Measurements from ENCODE around the gene PRDM7.
A peak's percentile ranks its signal among the peaks of the same experiment; 100 is the strongest.

The PRDM7 gene

GRCh38 chr16:90033387-90033786 lies 43.7 kb downstream of the PRDM7 start:
- DNase-seq = no peak

DNA sequence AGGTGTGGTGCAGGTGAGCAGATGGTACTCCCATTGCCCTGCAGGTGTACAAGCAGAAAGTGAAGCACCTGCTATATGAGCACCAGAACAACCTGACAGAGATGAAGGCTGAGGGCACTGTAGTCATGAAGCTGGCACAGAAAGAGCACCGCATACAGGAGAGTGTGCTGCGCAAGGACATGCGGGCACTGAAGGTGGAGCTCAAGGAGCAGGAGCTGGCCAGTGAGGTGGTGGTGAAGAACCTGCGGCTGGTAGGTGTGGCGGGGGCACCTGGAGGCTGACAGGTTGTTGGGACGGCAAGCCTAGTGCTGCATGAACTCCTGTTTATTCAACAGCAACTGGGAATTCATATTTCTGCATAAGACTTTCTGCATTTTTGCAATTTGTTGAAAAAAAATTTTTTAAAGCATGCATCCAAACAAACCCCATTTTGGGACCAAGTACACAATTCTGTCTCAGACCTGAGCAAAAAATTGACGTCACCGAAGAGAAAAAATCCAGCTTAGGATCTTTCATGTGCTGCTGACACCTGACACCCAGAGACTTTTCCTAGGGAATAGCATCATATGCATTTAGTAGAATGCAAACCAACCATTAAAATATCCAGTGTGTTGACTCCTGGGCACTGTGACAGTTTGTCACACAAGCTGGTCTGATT lies 44.3 kb downstream of the PRDM7 start:
- no peak for DNase-seq

DNA sequence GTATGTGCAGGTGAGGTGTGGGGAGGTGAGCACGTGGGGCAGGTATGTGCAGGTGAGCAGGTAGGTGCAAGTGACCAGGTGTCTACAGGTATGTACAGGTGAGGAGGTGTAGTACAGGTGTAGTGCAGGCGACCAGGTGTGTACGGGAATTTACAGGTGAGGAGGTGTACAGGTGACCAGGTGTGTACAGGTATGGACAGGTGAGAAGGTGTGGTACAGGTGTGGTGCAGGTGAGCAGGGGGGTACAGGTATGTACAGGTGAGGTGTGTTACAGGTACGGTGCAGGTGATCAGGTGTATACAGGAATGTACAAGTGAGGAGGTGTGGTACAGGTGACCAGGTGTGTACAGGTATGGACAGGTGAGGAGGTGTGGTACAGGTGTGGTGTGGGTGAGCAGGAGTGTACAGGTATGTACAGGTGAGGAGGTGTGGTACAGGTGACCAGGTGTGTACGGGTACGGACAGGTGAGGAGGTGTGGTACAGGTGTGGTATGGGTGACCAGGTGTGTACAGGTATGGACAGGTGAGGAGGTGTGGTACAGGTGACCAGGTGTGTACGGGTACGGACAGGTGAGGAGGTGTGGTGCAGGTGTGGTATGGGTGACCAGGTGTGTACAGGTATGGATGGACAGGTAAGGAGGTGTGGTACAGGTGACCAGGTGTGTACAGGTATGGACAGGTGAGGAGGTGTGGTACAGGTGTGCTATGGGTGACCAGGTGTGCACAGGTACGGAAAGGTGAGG lies 45.0 kb downstream of the PRDM7 start:
- no peak for DNase-seq

GRCh38 chr16:90031186-90031930 lies 45.8 kb downstream of the PRDM7 start:
- DNase-seq = no peak

- DNase-seq = no peak
These were observed 48.1 kb downstream of the PRDM7 start for GRCh38 chr16:90028985-90029384.

DNA sequence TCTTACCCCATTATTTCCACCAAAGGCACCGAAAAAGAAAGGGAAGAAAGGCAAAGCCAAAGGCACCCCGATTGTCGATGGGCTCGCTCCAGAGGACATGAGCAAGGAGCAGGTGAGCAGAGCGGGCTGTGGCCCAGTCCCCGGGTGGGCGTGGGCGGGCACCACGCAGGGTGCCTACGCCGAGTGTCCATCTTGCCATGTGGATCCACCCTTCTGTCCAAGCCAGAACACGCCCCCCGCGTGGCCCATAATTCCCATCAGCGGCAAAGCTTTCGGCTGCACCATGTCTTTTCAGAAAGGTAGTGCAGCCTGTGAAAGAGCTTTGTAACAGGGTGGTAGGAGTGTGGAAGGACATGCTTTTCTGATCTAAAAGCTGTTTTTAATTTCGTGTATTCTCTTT lies 49.5 kb downstream of the PRDM7 start:
- DNase-seq = no peak

DNA sequence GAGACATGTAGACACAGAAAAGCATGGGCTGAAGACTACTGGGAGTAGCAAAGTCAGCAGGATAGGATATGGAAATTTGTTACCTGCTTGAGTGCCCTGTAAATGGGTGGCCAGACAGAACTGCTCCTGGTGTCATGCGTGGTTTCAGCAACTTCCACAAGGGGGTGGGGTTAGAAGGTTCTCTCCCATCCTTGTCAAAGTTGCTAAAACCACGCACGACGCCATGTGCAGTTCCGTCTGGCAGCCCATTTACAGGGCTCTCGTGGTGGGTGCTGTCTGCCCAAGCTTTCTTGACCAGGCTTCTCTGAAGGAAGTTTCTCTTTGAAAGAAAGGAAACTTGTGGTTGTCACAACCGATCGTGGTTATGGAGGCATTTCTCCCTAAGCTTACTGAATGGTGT lies 51.0 kb downstream of the PRDM7 start:
- no peak for DNase-seq

DNA sequence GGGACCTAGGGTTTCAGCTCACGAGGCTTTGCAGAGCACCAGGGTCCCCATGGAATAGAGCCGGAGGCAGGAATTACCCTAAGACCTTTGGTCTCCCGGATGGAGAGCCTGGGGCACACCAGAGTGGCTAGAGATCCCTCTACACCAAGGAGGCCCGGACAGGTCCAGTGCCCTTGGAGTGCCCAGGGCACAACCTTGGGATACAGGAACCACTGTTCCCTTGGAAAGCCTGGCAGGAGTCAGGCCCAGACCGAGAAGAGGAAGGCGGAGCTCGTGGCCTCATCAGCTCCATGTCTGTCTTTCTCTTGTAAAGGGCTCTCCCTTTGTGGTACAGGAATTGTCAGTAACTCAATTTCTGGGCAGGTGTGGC lies 54.1 kb downstream of the PRDM7 start:
- DNase-seq = no peak

- DNase-seq = peak; percentile 40
These were observed 54.7 kb downstream of the PRDM7 start for GRCh38 chr16:90022209-90023077.

DNA sequence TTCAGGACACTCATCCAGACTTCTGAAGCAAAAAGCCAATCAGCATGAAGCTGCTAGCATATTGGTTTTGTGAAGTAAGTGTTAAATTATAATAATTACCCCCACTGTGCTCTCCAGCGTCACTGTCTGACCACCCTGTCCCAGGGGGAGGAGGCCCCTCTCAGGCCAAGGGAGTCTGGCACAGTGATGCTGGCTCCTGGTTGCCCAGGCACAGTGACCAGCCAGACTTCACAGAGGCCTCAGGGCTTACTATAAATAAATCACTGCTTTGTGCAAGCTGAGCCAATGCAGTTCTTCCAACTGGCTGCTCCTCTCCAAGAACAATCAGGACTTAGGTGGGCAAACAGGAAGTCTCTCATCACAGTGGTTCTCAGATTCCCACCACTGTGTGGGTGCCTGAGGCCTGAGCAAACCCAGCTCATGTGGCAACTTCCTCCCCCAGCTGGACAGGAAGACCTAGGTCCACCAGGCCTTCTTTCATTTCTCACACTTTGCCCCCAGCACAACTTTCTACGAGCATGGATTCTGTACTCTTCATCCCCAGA lies 56.2 kb downstream of the PRDM7 start:
- DNase-seq = no peak

GRCh38 chr16:90020260-90020837 lies 56.8 kb downstream of the PRDM7 start:
- no peak for DNase-seq

GRCh38 chr16:90019543-90020259 lies 57.4 kb downstream of the PRDM7 start:
- no peak for DNase-seq

- DNase-seq = no peak
These were observed 58.2 kb downstream of the PRDM7 start, which contains the start of gene DBNDD1 for GRCh38 chr16:90018652-90019542. Gene DBNDD1 (minus strand): TSS chr16:90019456. CDS start chr16:90019341, 115 bp downstream.

DNA sequence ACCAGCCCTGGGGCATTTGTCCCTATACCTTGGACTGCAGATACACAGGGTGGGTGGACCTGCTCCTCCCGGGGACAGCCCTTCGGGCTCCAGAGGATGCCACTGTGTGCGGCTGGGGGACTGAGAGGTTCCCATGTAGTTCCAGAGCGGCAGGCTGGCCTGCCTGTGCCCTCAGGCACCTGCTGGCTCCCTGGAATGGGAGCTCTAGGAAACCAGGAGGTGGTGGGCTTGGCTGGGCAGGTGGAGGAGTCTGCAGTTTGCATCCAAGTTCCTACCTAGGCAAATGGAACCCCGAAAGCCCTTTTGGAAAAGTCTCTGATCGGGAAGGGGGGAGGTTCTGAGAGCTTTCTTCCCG lies 58.9 kb downstream of the PRDM7 start:
- DNase-seq = no peak

DNA sequence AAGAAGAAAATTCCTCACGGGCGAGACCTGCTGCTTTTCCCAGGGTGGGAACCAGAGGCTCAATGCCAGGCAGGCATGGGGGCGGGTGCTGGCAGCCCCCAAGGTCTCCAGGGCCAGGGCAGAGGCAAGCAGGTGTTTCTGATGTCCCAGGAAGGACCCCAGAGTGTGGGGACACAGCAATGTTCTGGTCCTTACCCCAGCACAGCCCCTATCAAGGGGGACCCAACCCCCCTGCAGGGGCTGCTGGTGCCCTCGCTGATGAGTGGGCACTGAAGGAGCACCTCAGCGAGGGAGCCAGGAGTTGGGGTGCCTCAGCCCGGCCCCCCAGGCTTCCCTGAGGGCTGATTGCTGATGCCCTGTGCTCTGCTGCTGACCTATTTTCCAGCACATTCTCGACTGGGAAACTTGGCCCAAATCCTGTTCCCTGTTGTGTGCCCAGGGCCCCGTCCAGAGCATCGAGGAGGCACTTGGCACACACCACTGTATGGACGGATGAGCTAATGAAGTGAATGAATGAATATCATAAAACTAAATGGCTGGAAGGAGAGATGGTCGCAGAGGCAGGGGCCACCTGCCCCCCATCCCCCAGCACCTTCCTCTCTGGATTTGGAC lies 60.7 kb downstream of the PRDM7 start:
- no peak for DNase-seq

DNA sequence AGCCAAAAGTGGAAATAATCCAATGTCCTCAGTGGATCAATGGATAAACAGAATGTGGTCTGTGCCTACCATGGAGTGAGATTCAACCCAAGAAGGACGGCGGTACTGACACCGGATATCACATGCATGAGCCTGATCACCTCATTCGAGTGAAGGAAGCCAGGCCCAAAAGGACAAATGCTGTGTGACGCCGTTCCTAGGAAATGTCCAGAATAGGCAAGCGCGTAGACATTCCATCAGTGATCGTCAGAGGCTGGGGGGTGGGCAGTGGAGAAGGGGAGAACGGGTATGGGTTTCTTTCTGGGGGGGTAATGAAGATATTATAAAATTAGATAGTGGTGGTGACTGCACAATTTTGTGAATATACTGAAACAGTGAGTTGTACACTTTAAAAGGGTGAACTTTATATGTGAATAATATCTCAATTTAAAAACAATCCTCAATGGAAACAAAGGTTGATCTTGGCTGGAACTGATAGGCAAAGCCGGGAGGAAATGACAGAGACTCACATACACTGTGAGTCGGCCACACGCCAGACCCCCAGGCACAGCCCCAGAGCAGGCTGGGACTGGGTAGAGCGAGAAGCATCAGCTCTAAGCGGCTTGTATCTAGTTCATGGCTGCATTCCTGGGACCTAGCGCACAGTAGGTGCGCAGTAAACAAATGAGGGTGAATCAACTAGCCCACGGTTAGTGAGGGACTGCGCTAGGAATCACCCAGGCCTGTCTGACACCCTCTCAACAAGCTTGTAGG lies 61.4 kb downstream of the PRDM7 start:
- DNase-seq = no peak

- DNase-seq = no peak
These were observed 64.0 kb downstream of the PRDM7 start for GRCh38 chr16:90012991-90013745.

DNA sequence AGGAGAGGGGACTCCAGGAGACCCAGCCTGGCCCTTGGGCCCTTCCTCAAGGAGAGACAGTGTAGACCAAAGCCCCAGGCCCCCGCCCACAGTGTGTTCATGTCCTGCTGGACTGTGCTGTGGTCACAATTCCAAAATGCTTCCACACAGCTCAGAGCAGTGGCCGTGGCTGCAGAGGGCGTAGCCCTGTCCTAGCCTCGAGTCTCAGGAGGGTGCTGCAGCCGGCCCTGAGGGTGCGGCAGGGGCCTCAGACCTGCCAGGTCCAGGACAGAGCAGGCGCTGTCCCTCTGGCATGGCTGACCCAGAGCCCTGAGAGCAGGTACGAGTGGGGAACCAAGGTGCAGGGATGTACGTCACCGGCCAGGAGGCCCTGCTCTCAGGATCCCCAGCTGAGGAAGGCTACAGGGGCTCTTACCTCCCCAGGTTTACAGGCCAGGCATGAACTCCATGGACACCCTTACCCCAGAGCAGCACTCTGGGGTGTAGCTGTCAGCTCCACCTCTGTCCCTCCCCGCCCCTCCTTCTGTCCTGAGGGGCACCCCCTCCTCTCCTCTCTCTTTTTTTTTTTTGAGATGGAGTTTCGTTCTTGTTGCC lies 65.1 kb downstream of the PRDM7 start:
- no peak for DNase-seq
